GM18861 (cell line): ENCODE results near the gene EFCAB10.

Source experiments
- ATAC-seq: cut with Tn5 transposase; IDR thresholded peaks from one replicate; pipeline ENCODE4 v1.9.1; 2021; ENCODE audit not compliant: unreplicated experiment

Gene EFCAB10

GRCh38 chr7:105581066-105581811 lies at the start of gene EFCAB10:
EFCAB10 (minus strand) TSS chr7:105581493; CDS start chr7:105581463, 30 bp downstream.
- ATAC-seq, result peak; percentile 75

DNA sequence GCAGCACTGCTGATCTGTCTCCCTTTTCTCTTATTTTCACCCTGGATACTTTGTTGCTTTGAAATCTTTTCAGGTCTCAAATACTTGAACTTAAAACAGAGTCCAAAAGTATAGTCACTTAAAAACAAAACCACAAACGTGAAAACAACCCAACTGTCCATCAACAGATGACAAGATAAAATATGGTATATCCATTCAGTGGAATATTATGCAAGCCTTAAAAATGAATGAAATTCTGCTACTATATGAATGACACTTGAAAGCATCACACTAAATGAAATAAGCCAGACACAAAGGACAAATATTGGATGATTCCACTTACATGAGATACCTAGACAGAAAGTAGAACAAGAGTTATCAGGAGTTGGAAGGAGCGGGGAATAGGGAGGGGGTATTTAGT lies 44.7 kb upstream of the EFCAB10 start:
- no peak for ATAC-seq

GRCh38 chr7:105623906-105624305 lies 42.6 kb upstream of the EFCAB10 start:
- ATAC-seq, result no peak

- ATAC-seq, result no peak
These were observed 42.1 kb upstream of the EFCAB10 start for GRCh38 chr7:105623378-105623777.

DNA sequence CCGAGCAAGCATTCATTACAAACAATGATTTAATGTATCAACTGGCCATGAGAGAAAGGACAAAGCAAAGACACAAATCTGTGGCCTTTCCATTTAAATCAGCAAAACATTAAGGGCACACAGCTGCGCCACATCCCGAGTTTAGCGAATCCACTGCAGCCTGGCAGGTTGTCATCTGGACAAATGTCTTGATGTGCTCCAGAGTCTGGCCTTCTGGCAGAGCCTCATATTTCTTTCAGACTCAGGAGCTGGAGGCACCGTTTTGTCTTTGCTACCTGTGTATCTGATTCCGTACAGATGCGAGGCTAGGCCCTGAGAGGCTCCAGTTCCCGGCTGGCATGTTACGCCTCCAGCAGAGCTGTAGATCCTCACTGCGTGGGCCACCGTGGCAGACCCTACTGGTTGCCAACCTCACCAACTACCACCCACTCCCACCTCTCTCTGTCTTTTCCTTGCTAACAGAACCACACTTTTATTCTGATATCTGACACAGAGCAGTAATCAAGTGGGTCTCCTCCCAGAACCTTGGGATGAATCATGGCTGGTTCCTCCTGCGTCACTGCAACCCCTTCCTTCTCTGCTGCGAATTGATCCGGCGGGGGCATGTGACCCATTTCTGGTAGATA lies 40.9 kb upstream of the EFCAB10 start:
- ATAC-seq, result no peak

GRCh38 chr7:105621617-105622016 lies 40.3 kb upstream of the EFCAB10 start:
- no peak for ATAC-seq

DNA sequence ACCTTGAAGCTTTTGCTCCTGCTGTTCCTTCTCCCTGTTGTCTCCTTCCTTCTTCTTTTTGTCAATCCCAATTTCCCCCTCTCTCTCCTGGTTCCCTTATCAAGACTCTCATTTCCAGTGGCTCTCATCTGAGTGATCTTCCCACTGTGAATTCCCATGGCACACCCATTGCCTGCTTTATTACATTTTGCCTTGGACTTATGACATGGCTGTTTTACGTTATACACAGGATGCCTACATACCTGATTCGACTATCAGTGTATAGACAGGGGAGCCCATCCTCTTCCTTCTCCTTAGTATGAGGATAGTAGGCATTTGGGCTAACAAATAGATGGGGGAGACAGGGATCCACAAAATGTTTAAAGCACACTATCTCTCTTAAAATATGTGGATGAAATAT lies 39.9 kb upstream of the EFCAB10 start:
- ATAC-seq, result no peak

DNA sequence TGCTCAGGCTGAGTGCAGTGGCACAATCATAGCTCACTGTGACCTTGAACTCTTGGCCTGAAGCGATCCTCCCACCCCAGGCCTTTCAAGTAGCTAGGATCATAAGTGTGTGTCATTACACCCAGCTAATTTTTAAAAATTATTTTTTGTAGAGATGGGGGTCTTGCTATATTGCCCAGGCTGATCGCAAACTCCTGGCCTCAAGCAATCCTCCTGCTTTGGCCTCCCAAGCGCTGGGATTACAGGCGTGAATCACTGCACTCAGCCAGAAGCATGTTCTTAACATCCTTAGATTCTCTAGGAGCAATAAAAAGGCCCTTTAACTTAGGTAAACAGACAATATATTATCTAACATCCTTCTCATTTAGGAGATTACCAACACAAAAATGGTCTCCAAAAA lies 38.3 kb upstream of the EFCAB10 start:
- no peak for ATAC-seq

GRCh38 chr7:105618016-105618296 lies 36.7 kb upstream of the EFCAB10 start:
- ATAC-seq, result no peak

GRCh38 chr7:105617280-105618015 lies 36.2 kb upstream of the EFCAB10 start:
- no peak for ATAC-seq

- ATAC-seq, result no peak
These were observed 33.1 kb upstream of the EFCAB10 start for GRCh38 chr7:105614341-105614840.

DNA sequence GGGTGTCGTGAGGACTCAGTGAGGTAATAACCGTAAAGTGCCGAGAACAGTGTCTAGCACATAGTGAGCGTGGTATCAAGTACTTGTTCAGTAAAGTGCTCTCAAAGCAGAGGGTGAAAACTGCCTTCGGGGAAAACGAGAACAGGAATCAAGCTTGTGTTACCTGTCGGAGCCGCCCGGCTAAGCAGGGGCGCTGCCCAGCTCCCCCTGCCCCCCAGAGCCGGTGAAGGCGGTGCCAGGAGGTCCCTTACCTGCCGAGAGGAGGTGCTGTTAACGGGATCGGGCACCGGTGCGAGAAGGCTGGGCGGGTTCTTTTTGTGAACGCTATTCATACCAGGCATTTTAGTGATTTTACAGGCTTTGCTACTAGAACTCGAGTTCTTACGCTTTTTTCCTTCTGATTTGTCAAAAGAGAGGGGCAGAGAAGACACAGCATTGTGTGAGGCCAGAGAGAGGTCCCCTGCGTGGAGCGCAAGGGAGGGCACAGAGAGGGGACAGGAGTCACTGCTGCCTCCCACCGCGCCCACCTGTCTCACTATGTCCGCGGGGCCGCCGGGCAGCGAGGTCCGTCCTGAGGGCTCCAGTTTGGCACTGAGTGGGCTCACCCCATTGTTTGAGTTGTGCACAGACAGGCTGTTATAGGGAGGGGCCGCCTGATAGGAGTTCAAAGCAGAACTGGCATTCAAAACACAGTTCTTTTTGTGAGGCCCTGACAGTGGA lies 32.5 kb upstream of the EFCAB10 start:
- ATAC-seq, result no peak

- no peak for ATAC-seq
These were observed 31.5 kb upstream of the EFCAB10 start for GRCh38 chr7:105612806-105613205.

DNA sequence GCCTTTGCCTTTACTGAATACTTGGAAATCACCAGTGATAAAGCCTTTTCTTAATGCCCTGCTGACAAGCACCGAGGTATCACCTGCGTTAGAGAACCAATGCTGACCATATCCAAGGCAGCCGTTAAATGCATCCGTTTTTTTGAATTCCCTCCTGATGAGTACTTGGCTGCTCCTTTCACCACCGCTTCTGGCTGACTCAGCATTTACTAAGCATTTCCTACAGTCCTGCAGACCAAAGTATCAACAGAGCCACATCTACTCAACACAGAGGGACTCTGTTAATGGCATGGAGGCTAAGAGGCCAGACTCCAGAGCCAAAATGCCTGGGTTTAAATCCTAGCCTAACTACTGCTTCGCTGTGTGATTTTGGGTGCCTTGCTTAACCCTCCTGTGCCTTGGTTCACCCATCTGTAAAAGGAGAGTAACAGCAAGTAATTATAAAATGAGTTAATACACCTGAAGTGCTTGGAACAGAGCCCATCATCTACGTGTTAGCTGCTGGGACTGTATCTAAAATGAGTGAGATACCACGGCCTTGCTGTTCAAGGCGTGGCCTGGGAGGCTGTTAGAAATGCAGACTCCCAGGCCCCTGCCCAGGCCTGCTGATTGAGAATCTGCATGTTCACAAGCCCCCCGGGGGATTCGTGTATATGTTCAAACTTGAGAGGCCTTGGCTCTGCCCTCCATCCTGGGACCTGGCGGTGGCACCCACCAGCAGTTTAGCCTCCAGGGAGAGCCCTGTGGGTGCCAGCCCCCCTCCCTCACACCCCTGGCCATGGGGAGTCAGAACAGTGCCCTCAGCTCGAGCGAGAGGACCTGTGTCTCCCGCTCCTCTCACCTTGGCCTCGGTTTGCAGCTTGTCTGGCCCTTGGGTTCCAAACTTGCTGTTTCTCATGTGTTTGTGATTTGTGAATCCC lies 30.8 kb upstream of the EFCAB10 start:
- no peak for ATAC-seq

GRCh38 chr7:105610165-105610930 lies 29.1 kb upstream of the EFCAB10 start:
- no peak for ATAC-seq

DNA sequence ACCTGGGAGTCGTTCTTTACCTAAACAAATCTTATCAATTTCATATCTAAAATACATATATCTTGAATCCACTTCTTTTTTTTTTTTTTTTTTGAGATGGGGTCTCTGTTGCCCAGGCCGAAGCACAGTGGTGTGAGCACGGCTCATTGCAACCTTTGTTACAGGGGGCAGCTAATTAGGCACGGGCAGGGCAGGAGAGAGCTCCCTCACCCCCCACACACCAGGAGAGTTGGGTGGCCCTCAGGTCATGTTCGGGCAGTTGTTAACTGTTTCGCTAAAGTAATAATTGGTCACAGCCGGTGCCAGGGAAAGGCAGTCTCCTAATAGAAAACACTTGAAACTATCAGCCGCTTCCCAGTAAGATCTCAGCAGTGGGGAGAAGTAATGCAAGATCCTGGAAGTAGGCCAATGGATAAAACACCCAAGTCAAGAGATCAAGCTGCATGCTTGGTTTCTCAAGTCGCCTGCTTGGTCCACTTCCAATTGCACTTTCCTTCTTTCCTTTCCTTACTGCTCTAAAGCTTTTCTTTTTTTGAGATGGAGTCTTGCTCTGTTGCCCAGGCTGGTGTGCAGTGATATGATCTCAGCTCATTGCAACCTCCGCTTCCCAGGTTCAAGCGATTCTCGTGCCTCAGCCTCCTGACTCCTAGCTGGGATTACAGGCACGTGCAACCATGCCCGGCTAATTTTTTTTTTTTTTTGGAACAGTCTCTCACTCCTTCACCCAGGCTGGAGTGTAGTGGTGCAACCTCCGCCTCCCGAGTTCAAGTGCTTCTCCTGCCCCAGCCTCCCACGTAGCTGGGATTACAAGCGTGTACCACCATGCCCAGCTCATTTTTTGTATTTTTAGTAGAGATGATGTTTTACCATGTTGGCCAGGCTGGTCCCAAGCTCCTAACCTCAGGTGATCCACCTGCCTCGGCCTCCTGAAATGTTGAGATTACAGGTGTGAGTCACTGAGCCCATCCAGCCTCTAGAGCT lies 21.3 kb upstream of the EFCAB10 start:
- no peak for ATAC-seq

DNA sequence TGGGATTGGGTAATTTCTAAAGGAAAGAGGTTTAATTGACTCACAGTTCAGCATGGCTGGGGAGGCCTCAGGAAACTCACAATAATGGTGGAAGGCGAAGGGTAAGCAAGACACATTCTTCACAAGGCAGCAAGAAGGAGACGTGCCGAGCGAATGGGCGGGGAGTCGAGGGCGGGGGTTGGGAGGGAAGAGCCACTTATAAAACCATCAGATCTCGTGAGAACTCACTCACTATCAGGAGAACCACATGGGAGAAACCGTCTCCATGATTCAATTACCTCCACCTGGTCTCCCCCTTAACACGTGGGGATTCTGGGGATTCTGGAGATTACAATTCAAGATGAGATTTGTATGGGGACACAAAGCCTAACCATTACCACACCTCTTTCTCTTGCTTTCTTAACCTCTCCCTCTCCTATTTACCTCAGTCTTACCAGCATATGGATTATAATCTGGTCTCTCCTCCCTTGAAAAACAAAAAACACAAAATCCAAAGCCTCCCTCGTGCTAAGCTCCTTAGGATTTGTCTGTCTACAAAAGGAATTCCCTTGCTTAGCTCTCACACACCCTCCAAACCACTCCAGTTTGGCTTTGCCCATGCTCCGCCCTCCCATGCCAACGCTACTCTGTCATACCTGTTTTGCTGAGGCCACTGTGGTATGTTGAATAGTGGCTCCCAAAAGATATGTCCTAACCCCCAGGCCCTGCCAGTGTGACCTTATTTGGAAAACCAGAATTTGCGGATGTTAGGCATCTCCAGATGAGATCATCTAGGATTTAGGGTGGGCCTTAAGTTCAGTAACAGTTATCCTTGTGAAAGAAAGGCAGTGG lies 19.6 kb upstream of the EFCAB10 start:
- no peak for ATAC-seq

- no peak for ATAC-seq
These were observed 18.3 kb upstream of the EFCAB10 start for GRCh38 chr7:105599551-105599950.
